ENCODE results near the gene CBX6.

Gene CBX6

GRCh38 chr22:38823637-38824036, 48.4 kb downstream of the CBX6 start:
- Histone ChIP-seq H3K4me3 (ENCODE audit: low read depth, low read length) (no peak overlapping the region), H3K27ac (no peak overlapping the region), H3K9me3 (ENCODE audit: severe bottlenecking) (no peaks in the 10 kb centered on the region), H3K27me3 (ENCODE audit: insufficient read depth, low read depth, severe bottlenecking) (no peaks in the 10 kb centered on the region), H3K36me3 (no peaks in the 10 kb centered on the region)
- DNase-seq = no peak
- TF ChIP-seq CTCF (IDR thresholded peaks at IDR 0.05; ENCODE audit: low read depth, low read length) = no peak

- DNase-seq = no peak
Observed at GRCh38 chr22:38823076-38823475, 48.9 kb downstream of the CBX6 start.

GRCh38 chr22:38820020-38820419, 52.0 kb downstream of the CBX6 start:
- Histone ChIP-seq H3K27ac (no peak overlapping the region), H3K36me3 (no peaks in the 10 kb centered on the region), H3K27me3 (ENCODE audit: insufficient read depth, low read depth, severe bottlenecking) (no peaks in the 10 kb centered on the region), H3K9me3 (ENCODE audit: severe bottlenecking) (no peaks in the 10 kb centered on the region), H3K4me3 (ENCODE audit: low read depth, low read length) (no peak overlapping the region)
- no peak for DNase-seq
- no peak for TF ChIP-seq CTCF (IDR thresholded peaks at IDR 0.05; ENCODE audit: low read depth, low read length)

More at GRCh38 chr22:38823076-38823475, 48.9 kb downstream of the CBX6 start:
- Histone ChIP-seq H3K36me3 (no peaks in the 10 kb centered on the region), H3K9me3 (ENCODE audit: severe bottlenecking) (no peaks in the 10 kb centered on the region), H3K27ac (no peak overlapping the region), H3K27me3 (ENCODE audit: insufficient read depth, low read depth, severe bottlenecking) (no peaks in the 10 kb centered on the region), H3K4me3 (ENCODE audit: low read depth, low read length) (no peak overlapping the region)
- TF ChIP-seq CTCF (IDR thresholded peaks at IDR 0.05; ENCODE audit: low read depth, low read length) = no peak

- H3K27me3 ChIP-seq (ENCODE audit: insufficient read depth, low read depth, severe bottlenecking) = no peaks in the 10 kb centered on the region
- DNase-seq = no peak
- H3K4me3 ChIP-seq (ENCODE audit: low read depth, low read length) = no peak overlapping the region
- TF ChIP-seq CTCF (IDR thresholded peaks at IDR 0.05; ENCODE audit: low read depth, low read length) = no peak
- H3K27ac ChIP-seq = no peak overlapping the region
- H3K36me3 ChIP-seq = no peaks in the 10 kb centered on the region
- no peaks in the 10 kb centered on the region for H3K9me3 ChIP-seq (ENCODE audit: severe bottlenecking)
Observed at GRCh38 chr22:38819387-38819940, 52.6 kb downstream of the CBX6 start.

- Histone ChIP-seq H3K27me3 (ENCODE audit: insufficient read depth, low read depth, severe bottlenecking) (no peaks in the 10 kb centered on the region), H3K9me3 (ENCODE audit: severe bottlenecking) (no peaks in the 10 kb centered on the region), H3K27ac (no peak overlapping the region), H3K36me3 (no peaks in the 10 kb centered on the region), H3K4me3 (ENCODE audit: low read depth, low read length) (no peak overlapping the region)
- no peak for DNase-seq
- TF ChIP-seq CTCF (IDR thresholded peaks at IDR 0.05; ENCODE audit: low read depth, low read length) = no peak
Observed at GRCh38 chr22:38817196-38817595, 54.8 kb downstream of the CBX6 start.

- no peak for TF ChIP-seq CTCF (IDR thresholded peaks at IDR 0.05; ENCODE audit: low read depth, low read length)
- no peak overlapping the region for H3K27ac ChIP-seq
- H3K36me3 ChIP-seq = no peaks in the 10 kb centered on the region
- H3K9me3 ChIP-seq (ENCODE audit: severe bottlenecking) = no peaks in the 10 kb centered on the region
- no peak overlapping the region for H3K4me3 ChIP-seq (ENCODE audit: low read depth, low read length)
- no peaks in the 10 kb centered on the region for H3K27me3 ChIP-seq (ENCODE audit: insufficient read depth, low read depth, severe bottlenecking)
- no peak for DNase-seq
Observed at GRCh38 chr22:38815842-38816241, 56.2 kb downstream of the CBX6 start.
